ENCODE measurements around the gene TGFB3.

- TF ChIP-seq CTCF (IDR thresholded peaks at IDR 0.05; ENCODE audit: insufficient read depth, low read length, poor library complexity, severe bottlenecking) = no peak
- TF ChIP-seq EZH2phosphoT487 (conservative IDR thresholded peaks at IDR 0.05; ENCODE audit: low read length) = no peak
These were observed 30.6 kb upstream of the TGFB3 start for GRCh38 chr14:76012354-76012753.
